ENCODE results near the gene TEX264.
A peak's percentile ranks its signal among the peaks of the same experiment; 100 is the strongest.

Gene TEX264

DNA sequence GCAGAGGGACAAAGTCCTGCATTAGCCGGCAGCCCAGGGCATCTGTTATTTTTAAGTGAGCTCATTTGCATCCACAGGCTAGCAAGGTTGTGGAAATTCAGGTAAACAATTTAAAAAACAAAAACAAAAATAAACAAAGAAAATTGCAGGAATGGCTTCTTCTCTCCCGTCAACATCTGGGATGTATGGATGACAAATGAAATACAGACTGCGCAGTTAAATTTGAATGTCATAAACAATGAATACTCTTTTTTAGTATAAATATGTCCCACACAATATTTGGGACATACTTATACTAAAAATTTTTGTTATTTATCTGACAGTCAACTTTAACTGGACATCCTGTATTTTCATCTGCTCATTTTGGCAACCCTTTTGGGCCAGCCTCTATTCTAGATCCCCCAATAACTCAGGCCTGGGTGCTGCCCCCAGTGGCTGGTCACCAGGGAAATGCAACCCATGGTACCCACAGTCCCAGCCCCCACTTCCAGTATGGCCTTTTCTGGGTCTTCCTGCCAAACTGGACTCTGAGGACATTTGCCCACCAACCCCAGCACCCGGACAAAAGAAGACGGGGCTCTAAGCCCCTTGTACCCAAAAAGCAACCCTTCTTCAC lies 48.5 kb downstream of the TEX264 start:
- TF ChIP-seq, protein P1, sequence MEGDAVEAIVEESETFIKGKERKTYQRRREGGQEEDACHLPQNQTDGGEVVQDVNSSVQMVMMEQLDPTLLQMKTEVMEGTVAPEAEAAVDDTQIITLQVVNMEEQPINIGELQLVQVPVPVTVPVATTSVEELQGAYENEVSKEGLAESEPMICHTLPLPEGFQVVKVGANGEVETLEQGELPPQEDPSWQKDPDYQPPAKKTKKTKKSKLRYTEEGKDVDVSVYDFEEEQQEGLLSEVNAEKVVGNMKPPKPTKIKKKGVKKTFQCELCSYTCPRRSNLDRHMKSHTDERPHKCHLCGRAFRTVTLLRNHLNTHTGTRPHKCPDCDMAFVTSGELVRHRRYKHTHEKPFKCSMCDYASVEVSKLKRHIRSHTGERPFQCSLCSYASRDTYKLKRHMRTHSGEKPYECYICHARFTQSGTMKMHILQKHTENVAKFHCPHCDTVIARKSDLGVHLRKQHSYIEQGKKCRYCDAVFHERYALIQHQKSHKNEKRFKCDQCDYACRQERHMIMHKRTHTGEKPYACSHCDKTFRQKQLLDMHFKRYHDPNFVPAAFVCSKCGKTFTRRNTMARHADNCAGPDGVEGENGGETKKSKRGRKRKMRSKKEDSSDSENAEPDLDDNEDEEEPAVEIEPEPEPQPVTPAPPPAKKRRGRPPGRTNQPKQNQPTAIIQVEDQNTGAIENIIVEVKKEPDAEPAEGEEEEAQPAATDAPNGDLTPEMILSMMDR (IDR thresholded peaks at IDR 0.05; ENCODE audit: insufficient read depth, low read length, poor library complexity, severe bottlenecking) = peak; percentile 38
- DNase-seq (ENCODE audit: extremely low read depth, insufficient read length) = no peak
- Histone ChIP-seq H3K36me3 (ENCODE audit: control insufficient read depth, insufficient read depth, low read length) (no peaks in the 10 kb centered on the region), H3K27me3 (replicated peaks; ENCODE audit: control insufficient read depth, insufficient read depth, low read length) (no peaks in the 10 kb centered on the region; the same call in 1 of the 2 replicates), H3K4me3 (replicated peaks; ENCODE audit: low read depth, low read length) (no peak overlapping the region)

DNA sequence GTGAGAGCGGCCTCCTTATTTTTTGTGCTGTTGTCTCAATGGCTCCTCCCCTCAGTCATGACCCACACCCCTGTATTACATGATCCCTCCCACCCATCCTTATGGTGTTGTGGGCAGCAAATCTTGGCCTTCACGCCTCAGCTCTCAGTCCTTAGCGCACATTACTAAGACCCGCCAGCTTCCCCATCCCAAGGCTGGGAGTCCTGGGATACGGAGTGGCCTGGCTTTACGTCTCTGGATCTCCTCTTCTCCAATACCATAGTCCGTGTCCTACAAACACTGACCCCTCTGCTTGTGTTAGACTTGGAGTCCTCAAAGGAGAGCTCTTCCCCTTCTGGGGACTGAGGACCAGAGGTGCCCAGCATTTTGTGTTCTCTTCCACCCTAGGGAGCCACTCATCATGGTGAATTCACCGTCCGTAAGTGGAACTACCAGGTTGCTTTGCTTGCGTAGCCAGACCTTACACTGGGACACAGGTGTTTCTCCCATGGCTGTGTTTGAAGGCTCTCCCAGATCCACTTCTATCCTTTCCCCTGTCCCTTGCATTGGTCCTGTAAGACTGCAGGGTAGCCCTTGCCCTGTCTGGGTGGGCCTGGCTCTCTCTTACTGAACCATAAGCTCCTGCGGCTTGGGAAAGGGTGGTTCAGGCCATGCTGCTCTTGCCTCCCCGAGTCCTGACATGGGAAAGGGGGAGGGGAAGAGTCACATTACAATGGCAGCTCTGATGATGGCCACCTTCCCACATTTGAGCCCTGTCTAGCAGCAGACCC lies 49.4 kb downstream of the TEX264 start:
- DNase-seq (ENCODE audit: extremely low read depth, insufficient read length) = no peak
- TF ChIP-seq, protein P1 (IDR thresholded peaks at IDR 0.05; ENCODE audit: insufficient read depth, low read length, poor library complexity, severe bottlenecking) = no peak
- Histone ChIP-seq H3K4me3 (replicated peaks; ENCODE audit: low read depth, low read length) (no peak overlapping the region), H3K36me3 (ENCODE audit: control insufficient read depth, insufficient read depth, low read length) (no peaks in the 10 kb centered on the region), H3K27me3 (replicated peaks; ENCODE audit: control insufficient read depth, insufficient read depth, low read length) (no peaks in the 10 kb centered on the region; the same call in 1 of the 2 replicates)

DNA sequence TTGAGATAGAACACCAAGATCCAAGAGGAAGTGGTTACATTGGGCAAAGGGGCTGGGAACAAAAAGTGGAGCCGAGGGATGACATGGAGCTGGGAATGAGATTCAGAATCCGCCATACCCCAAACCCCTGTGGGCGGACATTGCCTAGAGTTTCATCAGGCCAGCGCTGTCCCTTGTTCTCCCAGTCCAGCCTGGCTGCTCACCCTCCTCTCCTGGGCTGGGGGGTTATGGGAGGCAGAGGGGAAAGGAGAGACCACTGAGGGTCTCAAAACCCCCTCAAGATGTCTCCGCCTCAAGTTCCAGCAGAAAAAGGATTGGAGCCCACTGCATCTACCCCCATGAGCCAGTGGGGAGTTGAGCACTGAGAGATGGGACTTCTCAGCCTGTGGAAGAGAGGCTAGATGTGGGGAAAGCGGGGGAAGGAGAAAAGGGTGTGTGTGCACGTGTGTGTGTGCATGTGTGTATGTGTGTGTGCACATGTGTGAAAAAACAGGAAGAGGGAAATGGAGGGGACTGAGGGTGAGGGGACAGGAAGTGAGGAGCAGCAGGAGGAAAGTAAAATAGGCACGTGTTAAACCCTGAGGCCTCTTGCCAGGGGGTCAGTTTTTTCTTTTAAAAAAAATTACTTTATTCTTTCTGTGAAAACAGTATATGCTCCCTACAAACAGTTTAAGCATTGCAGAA lies 50.2 kb downstream of the TEX264 start:
- Histone ChIP-seq H3K4me3 (replicated peaks; ENCODE audit: low read depth, low read length) (no peak overlapping the region), H3K36me3 (ENCODE audit: control insufficient read depth, insufficient read depth, low read length) (no peaks in the 10 kb centered on the region), H3K27me3 (replicated peaks; ENCODE audit: control insufficient read depth, insufficient read depth, low read length) (no peaks in the 10 kb centered on the region; the same call in 1 of the 2 replicates)
- TF ChIP-seq, protein P1 (IDR thresholded peaks at IDR 0.05; ENCODE audit: insufficient read depth, low read length, poor library complexity, severe bottlenecking) = no peak
- no peak for DNase-seq (ENCODE audit: extremely low read depth, insufficient read length)

DNA sequence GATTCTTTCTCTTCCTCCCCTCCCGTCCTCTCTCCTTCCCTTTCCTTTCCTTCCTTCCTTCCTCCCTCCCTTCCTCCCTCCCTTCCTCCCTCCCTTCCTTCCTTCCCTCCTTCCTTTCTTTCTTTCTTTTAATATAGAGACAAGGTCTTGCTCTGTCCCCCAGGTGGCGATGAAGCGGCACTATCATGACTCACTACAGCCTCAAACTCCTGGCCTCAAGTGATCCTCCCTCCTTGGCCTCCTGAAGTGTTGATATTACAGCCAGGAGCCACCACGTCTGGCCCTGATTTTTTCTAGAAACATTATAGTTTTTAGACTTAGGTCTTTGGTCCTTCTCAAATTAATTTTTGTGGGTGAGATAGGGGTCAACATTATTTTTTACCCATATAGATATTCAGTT lies 51.3 kb downstream of the TEX264 start:
- DNase-seq (ENCODE audit: extremely low read depth, insufficient read length) = no peak
- Histone ChIP-seq H3K36me3 (ENCODE audit: control insufficient read depth, insufficient read depth, low read length) (no peaks in the 10 kb centered on the region), H3K27me3 (replicated peaks; ENCODE audit: control insufficient read depth, insufficient read depth, low read length) (no peaks in the 10 kb centered on the region; the same call in 1 of the 2 replicates), H3K4me3 (replicated peaks; ENCODE audit: low read depth, low read length) (no peak overlapping the region)
- TF ChIP-seq, protein P1 (IDR thresholded peaks at IDR 0.05; ENCODE audit: insufficient read depth, low read length, poor library complexity, severe bottlenecking) = no peak

DNA sequence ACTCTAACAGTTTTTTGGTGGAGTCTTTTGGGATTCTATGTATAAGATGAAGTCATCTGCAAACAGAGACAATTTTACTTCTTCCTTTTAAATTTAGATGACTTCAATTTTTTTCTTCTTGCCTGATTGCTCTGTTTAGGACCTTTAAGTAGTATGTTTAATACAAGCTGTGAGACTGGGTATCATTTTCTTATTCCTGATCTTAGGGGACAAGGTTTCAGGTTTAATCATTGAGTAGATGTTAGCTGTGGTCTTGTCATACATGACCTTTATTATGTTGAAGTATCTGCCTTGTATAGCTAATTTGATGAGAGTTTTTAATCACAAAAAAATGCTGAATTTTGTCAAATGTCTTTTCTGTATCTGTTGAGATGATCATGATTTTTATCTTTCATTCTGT lies 56.4 kb downstream of the TEX264 start:
- Histone ChIP-seq H3K27me3 (replicated peaks; ENCODE audit: control insufficient read depth, insufficient read depth, low read length) (no peaks in the 10 kb centered on the region), H3K36me3 (ENCODE audit: control insufficient read depth, insufficient read depth, low read length) (no peaks in the 10 kb centered on the region), H3K4me3 (replicated peaks; ENCODE audit: low read depth, low read length) (no peak overlapping the region)
- TF ChIP-seq, protein P1 (IDR thresholded peaks at IDR 0.05; ENCODE audit: insufficient read depth, low read length, poor library complexity, severe bottlenecking) = no peak
- no peak for DNase-seq (ENCODE audit: extremely low read depth, insufficient read length)

Data from GM06990 (cell line).